GM12801 (cell line): ENCODE data around the gene HIF1AN.

ENCODE experiments used
- CTCF ChIP-seq: IDR thresholded peaks from one replicate; pipeline ENCODE4 v1.5.1; 2011; ENCODE audit warnings: control low read depth; ENCODE audit not compliant: insufficient read length; ENCODE audit errors: extremely low read depth

The HIF1AN gene

GRCh38 chr10:100504096-100504495 is 31.6 kb upstream of the HIF1AN start:
- TF ChIP-seq CTCF, result no peak

- TF ChIP-seq CTCF, result no peak
These were observed 30.6 kb upstream of the HIF1AN start for GRCh38 chr10:100505164-100505563.

- no peak for TF ChIP-seq CTCF
These were observed 29.0 kb upstream of the HIF1AN start for GRCh38 chr10:100506596-100507356.

GRCh38 chr10:100507357-100507732 is 28.4 kb upstream of the HIF1AN start:
- no peak for TF ChIP-seq CTCF

GRCh38 chr10:100508266-100508665 is 27.5 kb upstream of the HIF1AN start:
- no peak for TF ChIP-seq CTCF

GRCh38 chr10:100508691-100509150 is 27.0 kb upstream of the HIF1AN start:
- no peak for TF ChIP-seq CTCF

- TF ChIP-seq CTCF, result no peak
These were observed 26.4 kb upstream of the HIF1AN start for GRCh38 chr10:100509241-100509840.
